HG03095 (cell line): ENCODE data around the gene SP140.
A peak's percentile ranks its signal among the peaks of the same experiment; 100 is the strongest.
"Not testable (repeated sequence)": the region's sequence is repeated elsewhere in the genome, so short reads cannot be mapped to it uniquely, and the experiment has no call there.

Source experiments
- ATAC-seq: cut with Tn5 transposase; IDR thresholded peaks from one replicate; pipeline ENCODE4 v1.9.1; 2021; ENCODE audit warnings: moderate library complexity; ENCODE audit not compliant: unreplicated experiment

SP140 gene

GRCh38 chr2:230324503-230324902 is 99.0 kb downstream of the SP140 start:
- ATAC-seq, result no peak

DNA sequence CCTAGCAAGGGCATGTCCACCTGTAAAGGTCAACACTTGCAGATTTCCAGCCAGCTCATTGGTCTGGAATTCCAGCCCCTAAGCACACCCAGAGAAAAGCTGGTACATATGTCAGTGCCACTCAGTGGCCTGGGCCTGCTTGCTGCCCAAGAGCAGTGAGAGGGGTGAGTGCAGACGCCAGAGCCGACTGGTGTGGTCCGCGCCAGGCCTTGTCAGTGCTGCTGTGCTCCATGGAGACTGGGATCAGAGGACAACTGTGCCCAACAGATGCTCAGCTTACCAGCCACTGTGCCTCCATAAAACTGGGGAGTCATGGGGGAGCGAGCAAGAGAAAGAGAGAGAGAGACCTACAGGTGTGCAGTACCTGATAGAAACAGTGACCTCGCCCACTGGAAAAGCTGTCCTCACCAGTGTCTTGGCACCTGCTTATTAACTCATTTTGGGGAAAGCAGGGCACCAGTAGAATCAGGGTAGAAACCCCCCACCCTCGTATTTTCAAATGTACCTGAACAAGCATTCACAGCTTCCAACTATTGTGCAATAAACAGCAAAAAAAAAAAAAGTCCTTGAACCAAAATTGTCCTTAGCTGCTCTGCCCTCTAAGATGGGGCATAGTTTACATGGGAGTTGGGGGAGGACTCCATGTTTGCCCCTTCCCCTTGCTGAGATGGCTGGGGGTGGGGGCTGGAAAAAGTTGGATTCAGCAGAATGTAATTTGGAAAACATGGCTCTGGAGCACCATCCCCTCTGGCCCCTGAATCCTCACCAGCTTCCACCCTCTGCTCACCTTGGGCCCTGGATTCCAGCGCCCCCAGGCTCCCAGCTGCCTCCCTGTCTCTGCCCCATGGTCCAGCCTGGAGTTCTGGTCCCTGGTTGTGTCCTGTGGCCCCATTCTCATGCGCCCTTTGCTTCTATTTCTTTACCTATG is 100.0 kb downstream of the SP140 start:
- no peak for ATAC-seq

- peak; percentile 89 for ATAC-seq
Observed at GRCh38 chr2:230326453-230327417, 101.2 kb downstream of the SP140 start, which contains the start of gene SP140L. TSS of gene SP140L (plus strand) at chr2:230327193. CDS start at chr2:230327270, 77 bp downstream.

DNA sequence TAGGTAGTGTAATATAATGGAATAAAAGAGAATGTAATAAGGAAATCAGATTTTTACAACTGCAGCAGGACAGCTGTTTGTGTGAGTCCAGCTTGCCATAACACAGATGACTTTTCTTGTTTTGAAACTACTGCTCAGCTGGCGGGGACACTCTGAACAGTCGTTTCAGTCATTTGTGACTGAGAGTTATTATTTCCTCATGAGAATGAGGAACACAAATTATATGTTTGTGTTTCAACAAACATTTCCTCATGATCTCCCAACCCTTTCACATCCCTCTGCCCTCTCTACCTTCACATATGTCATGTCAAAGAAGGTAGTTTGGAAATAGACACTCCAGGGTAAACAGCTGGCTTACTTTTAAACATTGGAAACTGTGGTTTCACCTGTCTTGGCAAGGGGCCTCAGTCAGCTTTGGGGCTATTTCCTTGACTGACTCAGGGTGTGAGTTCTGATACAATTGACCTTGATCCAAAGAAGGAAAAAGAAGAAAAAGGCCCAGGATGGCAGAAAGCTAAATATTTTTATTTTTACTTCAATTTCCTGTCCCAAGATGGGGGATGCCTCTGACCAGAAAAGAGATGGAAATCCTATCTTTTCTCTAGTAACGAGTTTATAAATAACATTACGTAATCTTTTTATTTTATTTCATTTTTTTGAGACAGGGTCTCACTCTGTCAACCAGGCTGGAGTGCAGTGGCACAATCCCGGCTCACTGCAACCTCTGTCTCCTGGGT is 102.0 kb downstream of the SP140 start:
- ATAC-seq, result peak; percentile 63

DNA sequence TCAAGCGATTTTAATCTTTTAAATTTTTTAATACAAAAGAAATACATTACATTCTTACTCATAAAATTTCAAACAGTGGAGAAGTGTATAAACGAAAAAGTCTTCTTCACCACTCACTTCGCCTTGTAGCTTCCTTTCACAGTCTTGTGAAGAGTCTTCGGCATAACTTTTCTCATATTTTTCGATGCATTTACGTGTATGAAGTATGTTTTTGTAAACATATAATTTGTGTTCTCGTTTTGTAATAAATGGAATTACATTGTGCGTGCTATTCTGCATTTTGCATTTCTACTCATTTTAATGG is 102.6 kb downstream of the SP140 start:
- ATAC-seq, result no peak

DNA sequence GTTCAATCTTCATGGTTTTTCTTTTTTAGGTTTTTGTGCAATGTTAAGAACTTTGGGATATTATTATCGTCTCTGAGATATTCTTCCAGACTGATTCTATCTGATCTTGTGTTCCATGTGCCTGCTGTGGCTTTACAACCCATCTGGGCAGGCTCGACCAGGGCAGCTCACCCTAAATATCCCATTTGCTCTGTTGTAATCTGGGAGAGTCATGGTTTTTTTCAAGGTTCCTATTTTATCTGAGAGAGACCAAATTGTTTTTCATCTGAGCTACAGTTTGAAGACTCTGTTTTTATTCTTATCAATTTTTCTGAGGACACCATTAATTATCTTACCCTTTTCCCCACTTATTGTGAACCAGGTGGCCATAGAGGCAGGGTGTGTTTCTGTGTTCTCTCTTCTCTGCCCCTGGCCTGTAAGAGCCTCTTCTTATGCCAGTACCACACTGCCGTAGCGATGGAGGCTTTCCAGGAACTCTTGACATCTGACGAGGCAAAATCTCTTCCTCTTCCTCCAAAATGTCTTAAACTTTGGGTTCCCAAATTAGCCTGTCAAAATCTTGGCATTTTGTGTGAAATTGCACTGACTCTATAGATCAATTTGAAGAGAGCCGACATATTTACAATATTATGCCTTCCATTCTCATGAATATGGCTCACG is 104.5 kb downstream of the SP140 start:
- no peak for ATAC-seq

GRCh38 chr2:230330725-230331124 is 105.2 kb downstream of the SP140 start:
- no peak for ATAC-seq

DNA sequence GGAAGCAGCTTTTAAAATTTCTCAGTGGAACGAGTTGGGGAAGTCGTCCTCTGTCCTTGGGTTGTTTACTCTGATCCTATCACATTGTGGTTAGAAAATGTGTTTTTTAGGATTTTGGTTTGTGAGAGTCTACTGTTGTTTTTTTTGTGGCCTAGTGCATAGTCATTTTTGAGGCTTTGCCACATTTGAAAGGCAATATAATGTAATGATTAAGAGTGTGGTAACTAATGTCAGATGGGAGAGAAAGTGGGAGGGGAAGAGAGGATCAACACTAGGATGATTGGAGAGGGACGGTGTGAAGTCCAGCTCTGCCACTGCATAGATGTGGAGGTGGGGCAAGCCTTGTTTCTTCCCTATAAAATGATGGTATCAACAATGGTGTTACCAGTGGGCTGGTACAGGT is 109.9 kb downstream of the SP140 start:
- ATAC-seq, result no peak

DNA sequence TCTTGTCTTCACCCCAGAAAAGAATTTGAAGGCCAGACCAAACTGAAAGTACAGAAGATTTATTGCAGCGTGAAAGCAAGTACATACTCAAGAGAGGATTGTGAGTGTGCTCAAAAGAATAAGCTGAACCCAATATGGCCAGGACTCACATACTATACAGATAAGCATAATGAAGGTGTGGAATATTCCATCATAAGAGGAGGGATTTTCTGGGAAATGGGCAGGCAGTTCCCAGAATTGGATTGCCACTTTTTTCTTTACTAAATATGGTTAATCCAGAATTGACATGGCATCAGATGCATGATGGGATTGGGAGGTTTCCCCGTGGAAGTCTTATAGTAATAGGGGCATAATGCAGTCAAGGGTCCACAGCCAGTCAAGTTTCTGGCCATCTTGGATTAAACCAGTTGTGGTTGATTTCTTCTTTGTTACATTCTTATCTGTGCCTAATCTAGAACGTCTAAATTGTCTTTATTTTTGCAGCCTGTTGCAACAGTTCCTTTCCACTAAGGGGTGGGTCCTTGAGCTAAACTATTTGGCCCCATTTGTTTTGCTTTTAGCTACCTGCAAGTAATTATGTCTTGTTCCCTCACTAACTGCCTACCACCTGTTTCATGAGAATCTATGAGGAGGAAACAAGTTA is 110.4 kb downstream of the SP140 start:
- no peak for ATAC-seq

- ATAC-seq, result not testable (repeated sequence)
Observed at GRCh38 chr2:230341936-230342528, 116.5 kb downstream of the SP140 start.

GRCh38 chr2:230343041-230343624 is 117.6 kb downstream of the SP140 start:
- ATAC-seq, result not testable (repeated sequence)

GRCh38 chr2:230343747-230344146 is 118.2 kb downstream of the SP140 start:
- ATAC-seq, result no peak

DNA sequence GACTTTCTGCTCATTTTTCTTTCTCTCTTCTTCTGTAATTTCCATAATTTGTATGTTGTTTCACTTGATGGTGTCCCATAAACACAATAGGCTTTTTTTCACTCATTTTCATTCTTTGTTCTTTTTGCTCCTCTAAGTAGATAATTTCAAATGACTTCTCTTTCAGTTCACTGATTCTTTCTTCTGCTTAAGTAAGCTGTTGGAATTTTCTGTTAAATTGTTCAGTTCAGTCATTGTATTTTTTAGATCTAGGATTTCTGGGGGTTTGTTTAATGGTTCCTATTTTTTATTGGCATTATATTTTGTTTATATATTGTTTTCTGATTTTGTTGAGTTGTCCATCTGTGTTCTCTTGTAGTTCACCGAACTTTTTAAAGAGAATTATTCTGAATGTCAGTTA is 120.9 kb downstream of the SP140 start:
- ATAC-seq, result no peak

DNA sequence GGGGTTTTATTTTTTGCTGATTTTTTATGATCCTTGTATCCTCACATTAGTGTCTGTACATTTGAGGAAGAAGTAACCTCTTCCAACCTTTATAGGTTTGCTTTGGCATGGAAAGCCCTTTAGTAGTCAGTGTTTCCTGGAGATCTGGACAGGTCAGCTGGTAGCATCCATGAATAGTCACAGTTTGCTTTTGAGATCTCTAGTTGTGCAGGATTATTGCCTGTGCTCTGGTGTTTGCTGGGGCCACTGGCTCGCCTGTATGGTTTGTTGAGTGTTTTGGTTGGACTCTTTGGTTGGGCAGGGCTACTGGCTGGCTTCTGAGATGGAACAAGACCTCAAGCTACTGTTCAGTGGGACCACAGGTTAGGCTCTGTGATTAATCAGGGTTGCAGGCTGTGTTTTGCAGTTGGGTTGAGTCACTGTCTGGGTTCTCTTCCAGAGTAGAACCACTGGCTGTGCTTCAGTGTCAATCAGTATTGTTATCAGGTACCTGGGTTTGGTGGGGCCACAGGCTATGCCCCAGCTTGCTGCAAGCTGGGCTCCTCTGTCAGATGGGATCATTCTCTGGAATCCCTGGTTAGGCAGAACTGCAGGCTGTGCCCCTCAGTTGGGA is 121.5 kb downstream of the SP140 start:
- no peak for ATAC-seq

DNA sequence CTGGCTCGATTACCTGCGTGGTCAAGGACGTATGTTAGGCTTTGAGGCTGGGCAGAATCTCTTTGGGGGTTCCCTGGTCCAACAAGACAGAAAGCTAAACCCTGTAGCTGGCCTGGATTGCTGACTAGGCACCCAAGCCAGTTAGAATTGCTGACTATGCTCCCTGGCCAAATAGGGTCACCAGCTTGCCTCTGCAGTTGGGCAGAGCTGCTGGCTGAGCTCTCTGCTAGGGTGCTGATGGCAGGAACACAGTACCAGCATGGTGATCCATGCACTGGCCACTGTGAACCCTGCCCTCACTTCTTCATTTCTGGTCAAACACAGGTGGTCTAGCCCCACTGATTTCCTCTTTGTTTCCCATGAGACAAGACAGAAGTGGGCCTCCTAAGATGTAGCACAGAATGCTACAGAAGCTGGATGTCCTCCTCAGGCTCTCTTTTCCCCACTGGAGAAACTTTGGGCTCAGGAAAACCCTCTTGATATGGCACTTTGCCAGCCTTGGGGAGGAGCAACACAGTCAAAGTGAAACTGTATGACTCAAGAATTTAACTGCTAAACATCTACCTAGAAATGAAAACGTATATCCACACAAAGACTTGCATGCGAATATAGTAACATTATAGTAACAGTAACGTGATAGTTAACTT is 122.2 kb downstream of the SP140 start:
- ATAC-seq, result no peak

- ATAC-seq, result no peak
Observed at GRCh38 chr2:230348787-230349186, 123.3 kb downstream of the SP140 start.

DNA sequence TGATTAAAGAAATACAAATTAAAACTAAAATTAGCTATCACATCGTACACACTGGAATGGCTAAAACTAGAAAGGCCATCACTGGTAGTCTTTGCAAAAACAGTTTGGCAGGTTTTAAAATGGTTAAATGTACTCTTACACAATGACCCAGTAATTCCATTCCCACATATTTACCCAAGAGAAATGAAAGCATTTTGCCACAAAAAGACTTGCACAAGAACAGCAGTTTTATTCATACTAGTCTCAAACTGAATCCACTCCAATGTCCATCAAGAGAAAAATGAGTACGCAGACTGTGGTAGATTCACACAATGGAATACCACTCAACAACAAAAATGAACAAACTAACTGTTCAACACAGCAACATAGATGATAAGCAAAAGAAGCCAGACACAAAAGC is 130.5 kb downstream of the SP140 start:
- no peak for ATAC-seq

DNA sequence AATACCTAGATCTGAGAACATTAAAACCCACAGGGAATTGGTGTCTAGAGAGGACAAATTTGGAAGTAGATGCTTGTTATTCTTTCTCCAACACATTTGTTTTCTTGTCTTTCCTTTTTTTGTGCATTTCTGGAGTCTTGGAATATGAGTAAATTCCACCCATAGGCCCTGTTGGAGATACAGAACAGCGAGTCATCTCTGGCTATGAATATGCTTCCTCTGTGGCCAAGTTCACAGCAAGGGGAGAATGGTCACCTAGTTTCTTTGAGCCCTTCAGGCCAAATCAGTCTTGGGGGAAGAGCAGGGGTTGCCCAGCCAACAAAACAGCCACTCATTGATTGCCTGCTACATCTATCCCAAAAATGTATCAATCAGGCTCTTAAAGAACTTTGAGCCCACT is 132.8 kb downstream of the SP140 start:
- ATAC-seq, result no peak
